Measurements from ENCODE around the gene TTLL12.

Gene TTLL12

GRCh38 chr22:43167001-43167589 lies 19.8 kb downstream of the TTLL12 start:
- no peaks in the 10 kb centered on the region for H3K27me3 Mint-ChIP-seq
- H3K36me3 Mint-ChIP-seq (ENCODE audit: low read depth) = peaks cover 91% of the 10 kb centered on the region
- no peaks in the 10 kb centered on the region for H3K9me3 Mint-ChIP-seq
- intact Hi-C loops (cut with micrococcal nuclease) = no loop called here
- peaks cover 24% of the 10 kb centered on the region for H3K4me1 Mint-ChIP-seq (ENCODE audit: low read depth)
- H3K27ac Mint-ChIP-seq = no peak overlapping the region
- no peak overlapping the region for H3K4me3 Mint-ChIP-seq

- H3K27me3 Mint-ChIP-seq = no peaks in the 10 kb centered on the region
- intact Hi-C loops (cut with micrococcal nuclease) = no loop called here
- H3K36me3 Mint-ChIP-seq (ENCODE audit: low read depth) = peaks cover 91% of the 10 kb centered on the region
- H3K4me3 Mint-ChIP-seq = no peak overlapping the region
- peaks cover 25% of the 10 kb centered on the region for H3K4me1 Mint-ChIP-seq (ENCODE audit: low read depth)
- peak overlapping the region; percentile 46 for H3K27ac Mint-ChIP-seq
- H3K9me3 Mint-ChIP-seq = no peaks in the 10 kb centered on the region
These were observed 20.6 kb downstream of the TTLL12 start for GRCh38 chr22:43166132-43166930.

GRCh38 chr22:43164636-43165035 lies 22.3 kb downstream of the TTLL12 start:
- Mint-ChIP-seq H3K4me1 (ENCODE audit: low read depth) (peaks cover 37% of the 10 kb centered on the region), H3K9me3 (no peaks in the 10 kb centered on the region), H3K4me3 (no peak overlapping the region), H3K36me3 (ENCODE audit: low read depth) (peaks cover 91% of the 10 kb centered on the region), H3K27me3 (no peaks in the 10 kb centered on the region), H3K27ac (peak overlapping the region; percentile 50)
- intact Hi-C loops (cut with micrococcal nuclease) = no loop called here

- Mint-ChIP-seq H3K27ac (peak overlapping the region; percentile 50), H3K4me1 (ENCODE audit: low read depth) (peaks cover 50% of the 10 kb centered on the region), H3K36me3 (ENCODE audit: low read depth) (peaks cover 91% of the 10 kb centered on the region)
These were observed 23.6 kb downstream of the TTLL12 start for GRCh38 chr22:43163241-43163795.

GRCh38 chr22:43162412-43163150 lies 24.4 kb downstream of the TTLL12 start:
- Mint-ChIP-seq H3K27me3 (no peaks in the 10 kb centered on the region), H3K36me3 (ENCODE audit: low read depth) (peaks cover 90% of the 10 kb centered on the region), H3K4me1 (ENCODE audit: low read depth) (peaks cover 57% of the 10 kb centered on the region), H3K9me3 (no peaks in the 10 kb centered on the region), H3K27ac (no peak overlapping the region), H3K4me3 (no peak overlapping the region)
- intact Hi-C loops (cut with micrococcal nuclease) = no loop called here

More at GRCh38 chr22:43163241-43163795, 23.6 kb downstream of the TTLL12 start:
- H3K9me3 Mint-ChIP-seq = no peaks in the 10 kb centered on the region
- intact Hi-C loops (cut with micrococcal nuclease) = no loop called here
- H3K4me3 Mint-ChIP-seq = no peak overlapping the region
- no peaks in the 10 kb centered on the region for H3K27me3 Mint-ChIP-seq

- Mint-ChIP-seq H3K4me1 (ENCODE audit: low read depth) (peaks cover 77% of the 10 kb centered on the region), H3K27ac (no peak overlapping the region), H3K4me3 (no peak overlapping the region), H3K27me3 (no peaks in the 10 kb centered on the region), H3K9me3 (no peaks in the 10 kb centered on the region), H3K36me3 (ENCODE audit: low read depth) (peaks cover 86% of the 10 kb centered on the region)
- intact Hi-C loops (cut with micrococcal nuclease) = no loop called here
These were observed 26.3 kb downstream of the TTLL12 start for GRCh38 chr22:43160497-43161126.

GRCh38 chr22:43159484-43160178 lies 27.3 kb downstream of the TTLL12 start:
- H3K27me3 Mint-ChIP-seq = no peaks in the 10 kb centered on the region
- no peak overlapping the region for H3K4me3 Mint-ChIP-seq
- peaks cover 94% of the 10 kb centered on the region for H3K36me3 Mint-ChIP-seq (ENCODE audit: low read depth)
- no peak overlapping the region for H3K27ac Mint-ChIP-seq
- peaks cover 86% of the 10 kb centered on the region for H3K4me1 Mint-ChIP-seq (ENCODE audit: low read depth)
- intact Hi-C loops (cut with micrococcal nuclease) = no loop called here
- no peaks in the 10 kb centered on the region for H3K9me3 Mint-ChIP-seq

GRCh38 chr22:43158778-43159483 lies 28.0 kb downstream of the TTLL12 start:
- peaks cover 82% of the 10 kb centered on the region for H3K4me1 Mint-ChIP-seq (ENCODE audit: low read depth)
- H3K27ac Mint-ChIP-seq = peak overlapping the region; percentile 56
- H3K4me3 Mint-ChIP-seq = no peak overlapping the region
- no peaks in the 10 kb centered on the region for H3K9me3 Mint-ChIP-seq
- H3K36me3 Mint-ChIP-seq (ENCODE audit: low read depth) = peaks cover 90% of the 10 kb centered on the region
- no peaks in the 10 kb centered on the region for H3K27me3 Mint-ChIP-seq
- intact Hi-C loops (cut with micrococcal nuclease) = no loop called here

- Mint-ChIP-seq H3K36me3 (ENCODE audit: low read depth) (peaks cover 84% of the 10 kb centered on the region), H3K27me3 (no peaks in the 10 kb centered on the region), H3K4me1 (ENCODE audit: low read depth) (peaks cover 78% of the 10 kb centered on the region), H3K27ac (peak overlapping the region; percentile 56), H3K4me3 (no peak overlapping the region), H3K9me3 (no peaks in the 10 kb centered on the region)
- intact Hi-C loops (cut with micrococcal nuclease) = no loop called here
These were observed 28.9 kb downstream of the TTLL12 start for GRCh38 chr22:43157874-43158546.

GRCh38 chr22:43156413-43156812 lies 30.5 kb downstream of the TTLL12 start:
- Mint-ChIP-seq H3K9me3 (no peaks in the 10 kb centered on the region), H3K27ac (peak overlapping the region; percentile 82), H3K4me3 (no peak overlapping the region), H3K36me3 (ENCODE audit: low read depth) (peaks cover 84% of the 10 kb centered on the region), H3K4me1 (ENCODE audit: low read depth) (peaks cover 71% of the 10 kb centered on the region), H3K27me3 (no peaks in the 10 kb centered on the region)
- intact Hi-C loops (cut with micrococcal nuclease) = no loop called here

GRCh38 chr22:43155789-43156188 lies 31.1 kb downstream of the TTLL12 start:
- H3K36me3 Mint-ChIP-seq (ENCODE audit: low read depth) = peaks cover 80% of the 10 kb centered on the region
- H3K27me3 Mint-ChIP-seq = no peaks in the 10 kb centered on the region
- H3K27ac Mint-ChIP-seq = peak overlapping the region; percentile 82
- no peak overlapping the region for H3K4me3 Mint-ChIP-seq
- intact Hi-C loops (cut with micrococcal nuclease) = no loop called here
- peaks cover 77% of the 10 kb centered on the region for H3K4me1 Mint-ChIP-seq (ENCODE audit: low read depth)
- H3K9me3 Mint-ChIP-seq = no peaks in the 10 kb centered on the region

GRCh38 chr22:43154887-43155536 lies 31.9 kb downstream of the TTLL12 start:
- Mint-ChIP-seq H3K4me1 (ENCODE audit: low read depth) (peaks cover 75% of the 10 kb centered on the region), H3K36me3 (ENCODE audit: low read depth) (peaks cover 73% of the 10 kb centered on the region), H3K4me3 (peak overlapping the region; percentile 70), H3K27me3 (no peaks in the 10 kb centered on the region), H3K9me3 (no peaks in the 10 kb centered on the region), H3K27ac (peak overlapping the region; percentile 82)
- intact Hi-C loops (cut with micrococcal nuclease) = loop anchor here (5.0 kb wide), 1 partner anchor 32 kb away; the partner anchor contains the start of gene TTLL12
